HG03521 (cell line): Measurements from ENCODE around the gene PID1.

Source experiments
- ATAC-seq: cut with Tn5 transposase; IDR thresholded peaks from one replicate; pipeline ENCODE4 v1.9.1; 2021; ENCODE audit warnings: mild to moderate bottlenecking, moderate library complexity; ENCODE audit not compliant: unreplicated experiment

PID1 gene

DNA sequence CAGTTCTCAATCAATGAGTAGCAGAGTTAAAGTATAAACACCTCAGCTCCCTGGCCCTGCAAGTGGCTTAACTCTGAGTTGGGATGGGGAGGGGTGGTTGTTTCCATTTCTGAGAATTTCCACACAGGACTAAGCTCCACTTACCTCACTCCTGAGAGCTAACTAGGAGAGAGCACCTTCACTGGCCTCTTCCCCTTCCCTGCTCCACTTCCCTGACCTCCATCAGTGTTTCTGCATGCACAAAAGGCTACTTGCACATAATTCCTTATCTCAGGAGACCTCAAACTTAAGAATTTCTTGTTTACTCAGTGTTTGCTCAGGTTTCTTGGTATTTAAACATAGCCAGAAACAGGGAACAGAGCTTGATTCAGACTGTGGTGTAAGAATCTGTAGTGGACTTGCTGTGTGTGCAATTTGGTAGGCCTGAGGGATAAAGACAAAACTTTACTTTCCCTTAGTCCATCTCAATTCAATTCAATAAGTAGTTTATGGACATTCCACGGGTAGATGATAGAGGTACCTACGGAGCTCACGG, 97.2 kb downstream of the PID1 start:
- ATAC-seq: no peak

GRCh38 chr2:229170916-229171315, 100.2 kb downstream of the PID1 start:
- no peak for ATAC-seq

DNA sequence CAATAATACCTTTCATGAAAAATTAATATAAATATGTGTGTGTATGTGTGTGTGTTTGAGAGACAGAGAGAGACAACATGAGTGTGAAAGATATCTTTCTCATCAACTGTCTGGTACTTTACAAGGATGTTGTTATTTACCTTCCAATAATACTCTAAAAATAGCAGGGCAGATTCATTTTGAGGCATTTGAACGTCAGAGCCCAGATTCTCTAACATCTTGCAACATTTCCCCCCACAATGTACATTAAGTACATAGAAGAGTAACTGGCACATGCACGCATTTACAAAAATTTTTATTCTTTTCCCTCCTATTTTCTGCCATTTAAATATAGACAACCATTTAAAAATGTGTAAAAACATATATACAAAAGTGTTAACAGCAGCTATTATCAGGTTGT, 100.9 kb downstream of the PID1 start:
- ATAC-seq: no peak

- no peak for ATAC-seq
Observed at GRCh38 chr2:229169751-229170150, 101.3 kb downstream of the PID1 start.

DNA sequence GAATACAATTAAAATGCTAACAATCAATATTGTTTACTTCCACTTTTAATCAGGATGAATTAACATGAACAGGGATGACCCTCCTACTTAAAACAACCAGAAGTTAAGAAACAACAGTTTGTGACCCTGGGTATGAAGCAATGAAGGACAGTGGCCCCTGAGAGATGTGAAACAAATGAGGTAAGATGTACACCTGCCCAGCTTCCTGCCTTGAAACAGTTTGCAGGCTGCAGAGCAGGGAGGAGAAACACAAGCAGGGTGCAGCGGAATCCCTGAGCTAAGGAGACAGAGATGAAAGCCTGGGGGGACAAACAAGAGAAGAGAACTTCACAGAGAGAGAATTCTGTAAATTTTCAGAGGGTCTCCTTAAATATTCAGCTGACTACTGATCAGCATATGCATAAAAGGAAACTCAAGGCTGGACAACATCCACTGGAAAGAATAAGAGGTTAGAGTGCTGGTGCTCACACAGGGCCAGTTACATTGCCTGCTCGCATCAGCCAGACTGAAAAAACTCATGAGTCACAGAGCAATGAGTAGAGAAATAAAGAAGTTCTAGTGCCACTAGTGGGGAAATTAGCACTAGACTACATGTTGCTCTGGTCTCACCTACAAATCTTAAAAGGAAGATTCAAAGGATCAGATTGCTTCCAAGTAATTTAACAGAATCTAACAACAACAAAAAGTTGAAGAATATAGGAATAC, 106.4 kb downstream of the PID1 start:
- no peak for ATAC-seq

DNA sequence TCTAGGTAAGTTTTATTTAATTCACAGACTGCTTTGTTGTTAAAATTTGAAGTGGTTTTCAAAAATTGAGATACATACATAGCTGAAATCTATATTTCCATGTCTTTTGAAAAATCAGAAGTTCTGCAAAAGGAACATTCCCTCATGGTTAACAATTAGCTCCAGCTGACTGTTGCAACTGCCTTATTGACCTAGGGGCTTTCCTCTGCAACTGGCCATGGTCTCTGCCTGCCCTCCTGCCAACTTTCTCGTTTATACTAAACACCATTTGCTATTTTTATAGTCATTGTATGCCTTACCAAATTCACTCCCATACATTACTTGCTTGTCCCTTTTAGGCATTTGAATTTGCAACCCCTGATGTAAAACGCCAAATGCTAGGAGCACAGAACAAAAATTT, 107.2 kb downstream of the PID1 start:
- no peak for ATAC-seq

- ATAC-seq: no peak
Observed at GRCh38 chr2:229162015-229162414, 109.1 kb downstream of the PID1 start.

DNA sequence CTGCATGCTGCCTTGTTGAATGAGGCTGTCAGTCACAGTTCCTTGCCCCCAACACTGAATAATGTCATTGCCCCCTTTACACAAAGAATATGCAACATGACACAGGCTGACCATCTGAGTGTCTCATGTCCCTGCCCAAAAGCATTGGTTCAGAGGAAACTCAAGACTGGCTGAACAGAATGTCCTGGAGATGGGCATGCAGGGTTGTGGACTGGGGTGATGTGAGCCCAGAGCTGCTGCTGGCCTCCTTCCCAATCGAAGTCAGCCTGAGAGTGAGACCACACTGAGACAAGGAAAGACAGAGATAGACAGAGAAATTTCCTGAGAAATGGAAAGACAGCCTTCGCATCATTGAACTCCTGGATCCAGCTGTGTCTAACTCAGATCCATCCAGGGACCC, 110.1 kb downstream of the PID1 start:
- ATAC-seq: no peak

GRCh38 chr2:229160180-229160579, 110.9 kb downstream of the PID1 start:
- no peak for ATAC-seq

DNA sequence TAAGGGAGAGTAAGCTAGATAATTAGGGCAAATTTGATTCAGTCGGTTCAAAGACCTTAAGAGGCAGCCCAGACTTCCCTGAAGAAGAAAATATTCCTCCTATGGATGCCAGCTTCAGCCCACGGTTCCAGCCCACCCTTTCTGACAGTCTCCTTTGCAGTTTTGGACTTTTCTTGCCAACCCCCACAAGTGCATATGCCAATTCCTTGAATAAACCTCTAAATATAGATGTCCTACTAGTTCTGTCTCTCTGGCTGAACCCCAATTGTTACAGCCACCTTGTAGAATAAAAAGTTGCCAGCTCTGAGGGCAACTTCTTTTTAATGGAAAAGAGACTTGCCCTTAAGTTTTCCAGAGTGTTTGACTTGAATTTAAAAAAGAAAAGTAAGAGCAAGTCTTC, 111.7 kb downstream of the PID1 start:
- no peak for ATAC-seq

- no peak for ATAC-seq
Observed at GRCh38 chr2:229154381-229154780, 116.7 kb downstream of the PID1 start.

GRCh38 chr2:229153951-229154350, 117.1 kb downstream of the PID1 start:
- ATAC-seq: no peak

- ATAC-seq: no peak
Observed at GRCh38 chr2:229153267-229153666, 117.8 kb downstream of the PID1 start.

DNA sequence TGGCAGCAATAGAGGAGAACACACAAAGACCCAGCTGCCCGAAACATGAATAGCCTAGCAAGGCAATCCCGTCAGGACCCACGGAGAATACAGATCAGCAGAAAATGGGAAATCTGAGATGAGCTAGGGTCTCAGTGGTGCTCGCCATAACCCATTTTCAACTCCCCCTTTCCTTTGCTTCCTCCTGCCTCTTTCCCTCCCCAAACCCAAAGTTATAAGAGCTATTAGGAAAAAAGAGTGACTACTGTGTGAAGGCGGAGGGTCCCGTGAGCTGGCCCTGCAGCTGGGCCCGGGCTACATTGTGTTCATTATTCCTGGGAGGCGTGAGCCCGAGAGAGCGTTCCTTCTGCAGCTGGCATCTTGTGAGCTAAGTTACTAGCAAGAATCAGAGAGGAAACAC, 118.4 kb downstream of the PID1 start:
- ATAC-seq: no peak

GRCh38 chr2:229150317-229150716, 120.8 kb downstream of the PID1 start:
- ATAC-seq: no peak

- ATAC-seq: no peak
Observed at GRCh38 chr2:229141424-229142025, 129.6 kb downstream of the PID1 start.

DNA sequence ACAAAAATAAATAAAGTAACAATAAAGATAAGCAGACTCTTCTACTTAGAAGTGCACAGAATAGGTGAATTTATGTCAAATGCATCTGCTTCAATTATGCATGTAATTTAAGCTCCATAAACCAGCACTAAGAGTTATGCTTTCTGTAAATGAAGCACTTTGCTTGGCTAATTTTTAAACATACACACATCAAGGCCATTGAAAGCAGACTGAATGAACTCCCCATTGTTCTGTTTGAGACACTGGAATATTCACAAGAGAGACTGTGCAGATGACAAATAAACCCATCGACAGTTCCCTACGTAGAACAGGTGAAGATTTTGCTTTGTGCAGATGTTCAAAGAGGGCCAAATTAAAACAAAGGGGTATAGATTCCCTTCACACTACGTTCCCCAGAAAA, 133.4 kb downstream of the PID1 start:
- no peak for ATAC-seq

GRCh38 chr2:229137066-229137465, 134.0 kb downstream of the PID1 start:
- ATAC-seq: no peak

- ATAC-seq: no peak
Observed at GRCh38 chr2:229133155-229133772, 137.8 kb downstream of the PID1 start.

DNA sequence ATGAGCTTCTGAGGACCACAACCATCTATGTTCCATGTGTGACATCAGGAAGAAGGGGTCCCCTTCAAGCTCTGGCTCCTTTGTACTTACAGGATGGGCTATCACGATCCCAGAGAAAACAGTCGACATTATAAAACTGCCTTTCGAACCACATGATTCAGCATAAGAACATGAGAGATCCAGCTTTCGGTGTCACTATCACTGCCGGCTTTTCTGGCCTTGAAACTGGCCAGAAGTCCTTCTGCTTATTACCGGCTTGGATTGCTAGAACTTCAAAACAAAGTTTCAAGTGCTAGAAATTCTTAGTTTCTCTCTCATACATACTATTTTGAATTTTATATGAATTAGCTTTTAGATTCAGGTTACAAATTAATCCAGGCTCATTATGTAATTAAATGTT, 138.9 kb downstream of the PID1 start:
- ATAC-seq: no peak

- ATAC-seq: no peak
Observed at GRCh38 chr2:229130522-229130921, 140.6 kb downstream of the PID1 start.

DNA sequence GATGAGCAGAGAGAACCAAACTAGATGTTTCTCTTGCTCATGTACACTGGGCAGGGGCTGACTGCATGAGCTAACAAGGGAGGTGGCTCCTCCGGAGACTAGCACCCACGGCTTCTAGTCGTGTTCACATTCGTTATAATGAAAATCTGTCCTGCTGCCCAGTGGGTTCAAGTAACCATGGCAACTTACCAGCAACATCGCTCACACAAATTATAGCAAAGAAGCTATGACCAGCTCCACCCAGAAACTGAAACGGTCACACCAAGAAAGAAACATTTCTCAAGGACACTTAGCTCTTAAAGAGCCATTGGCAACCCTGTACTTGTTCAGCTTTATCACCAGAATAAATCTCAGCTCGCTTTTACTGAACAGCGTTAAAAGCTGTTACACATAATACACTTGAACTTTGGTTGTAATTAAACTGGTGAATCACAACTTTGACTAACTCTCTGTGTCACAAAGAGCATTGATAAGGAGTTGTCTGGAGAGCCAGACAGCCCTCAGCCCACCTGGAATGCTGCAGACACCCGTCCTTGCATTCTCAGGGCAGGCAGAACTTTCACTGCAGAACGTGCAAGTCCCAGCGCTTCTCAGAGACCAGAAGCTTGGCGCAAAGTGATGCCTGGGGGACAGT, 141.2 kb downstream of the PID1 start:
- no peak for ATAC-seq
